DOHH2 (cell line): ENCODE measurements around the gene TAS2R14.

Experiments
- EZH2phosphoT487 ChIP-seq: fragments of 200-600 bp; sonication (generic); IDR thresholded peaks from 2 replicates; pipeline ENCODE4 v1.6.1; 2017; ENCODE audit warnings: borderline replicate concordance, mild to moderate bottlenecking, antibody characterized with exemption, low read length, moderate library complexity, mixed read lengths
- TF ChIP-seq, protein P1 (sequence below): fragments of 200-600 bp; sonication (generic); IDR thresholded peaks from one replicate; pipeline ENCODE4 v1.5.1; 2014; ENCODE audit warnings: antibody characterized with exemption, mild to moderate bottlenecking, low read depth, low read length; ENCODE audit not compliant: poor library complexity, severe bottlenecking

DNA sequence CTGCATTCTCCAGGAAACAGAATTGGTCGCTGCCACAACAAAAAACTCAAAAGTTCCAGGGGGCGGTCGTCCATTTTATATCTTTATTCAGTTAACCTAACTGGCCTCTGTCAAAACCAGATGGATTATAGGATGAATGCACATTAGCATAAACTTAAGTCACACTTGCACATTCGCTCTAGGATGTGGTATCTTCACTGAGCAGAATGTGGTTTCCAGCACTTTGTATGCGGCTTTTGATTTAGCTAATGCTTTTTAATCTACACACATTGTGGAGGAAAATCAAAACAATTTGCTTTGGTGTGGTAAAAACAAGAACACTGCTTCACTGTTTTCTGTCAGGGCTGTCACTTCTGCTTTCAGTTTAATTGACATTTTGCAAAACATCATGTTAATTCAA lies 43.2 kb upstream of the TAS2R14 start:
- TF ChIP-seq, protein P1, sequence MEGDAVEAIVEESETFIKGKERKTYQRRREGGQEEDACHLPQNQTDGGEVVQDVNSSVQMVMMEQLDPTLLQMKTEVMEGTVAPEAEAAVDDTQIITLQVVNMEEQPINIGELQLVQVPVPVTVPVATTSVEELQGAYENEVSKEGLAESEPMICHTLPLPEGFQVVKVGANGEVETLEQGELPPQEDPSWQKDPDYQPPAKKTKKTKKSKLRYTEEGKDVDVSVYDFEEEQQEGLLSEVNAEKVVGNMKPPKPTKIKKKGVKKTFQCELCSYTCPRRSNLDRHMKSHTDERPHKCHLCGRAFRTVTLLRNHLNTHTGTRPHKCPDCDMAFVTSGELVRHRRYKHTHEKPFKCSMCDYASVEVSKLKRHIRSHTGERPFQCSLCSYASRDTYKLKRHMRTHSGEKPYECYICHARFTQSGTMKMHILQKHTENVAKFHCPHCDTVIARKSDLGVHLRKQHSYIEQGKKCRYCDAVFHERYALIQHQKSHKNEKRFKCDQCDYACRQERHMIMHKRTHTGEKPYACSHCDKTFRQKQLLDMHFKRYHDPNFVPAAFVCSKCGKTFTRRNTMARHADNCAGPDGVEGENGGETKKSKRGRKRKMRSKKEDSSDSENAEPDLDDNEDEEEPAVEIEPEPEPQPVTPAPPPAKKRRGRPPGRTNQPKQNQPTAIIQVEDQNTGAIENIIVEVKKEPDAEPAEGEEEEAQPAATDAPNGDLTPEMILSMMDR, result no peak
- TF ChIP-seq EZH2phosphoT487, result no peak
